H1 (cell line): Measurements from ENCODE around the gene UBTD1. TPM values are rescaled to one million over a fixed set of nuclear protein-coding genes. Genes with fewer than 3 reads are reported as not detected.
A peak's percentile ranks its signal among the peaks of the same experiment; 100 is the strongest.

Experiments
- CTCF ChIA-PET: fragments of 300-600 bp; sonication (Branson Sonifier 250); formaldehyde crosslinking; loops from one replicate; lab custom pipeline; 2021; ENCODE audit not compliant: partially characterized antibody; lab: Charles Lee
- POLR2A ChIA-PET: fragments of 300-600 bp; sonication (Branson Sonifier 250); formaldehyde crosslinking; loops from one replicate; lab custom pipeline; 2021; ENCODE audit warnings: inconsistent platforms; ENCODE audit not compliant: partially characterized antibody; lab: Charles Lee
- DNase-seq, 2 experiments: peaks; one replicate each; pipeline versions ENCODE4 v3.0.0 to v3.0.0-alpha.2; 2010 to 2022; ENCODE audit warnings: low spot score in 2 of 2, low read depth in 1 of 2, mixed read lengths in 1 of 2
- FAIRE-seq: peaks from 2 replicates; lab custom pipeline; 2011; peaks lifted over from hg19 to GRCh38; lab: Jason Lieb, UNC
- H2AFZ ChIP-seq: 2 replicates; pipeline ENCODE4 v1.8.1; 2012; ENCODE audit warnings: low read length, inconsistent platforms
- H2AK5ac ChIP-seq: 2 replicates; pipeline ENCODE4 v1.6.1; 2013; ENCODE audit warnings: low read depth, low read length
- H2BK120ac ChIP-seq: replicated peaks from 2 replicates; pipeline ENCODE3; 2013; ENCODE audit warnings: low read depth, low read length, inconsistent platforms
- H2BK12ac ChIP-seq: 2 replicates; pipeline ENCODE4 v1.6.1; 2013; ENCODE audit warnings: low read depth, low read length
- H2BK15ac ChIP-seq: 2 replicates; pipeline ENCODE4 v1.6.1; 2013; ENCODE audit warnings: low read length
- H2BK20ac ChIP-seq: 2 replicates; pipeline ENCODE4 v1.6.1; 2013; ENCODE audit warnings: low read length
- H2BK5ac ChIP-seq: 2 replicates; pipeline ENCODE4 v1.6.1; 2013; ENCODE audit warnings: low read depth, low read length
- H3K14ac ChIP-seq: 2 replicates; pipeline ENCODE4 v1.6.1; 2013; ENCODE audit warnings: inconsistent platforms; ENCODE audit not compliant: insufficient read length
- H3K18ac ChIP-seq: 2 replicates; pipeline ENCODE4 v1.6.1; 2013; ENCODE audit warnings: low read length; ENCODE audit errors: extremely low read depth
- H3K23ac ChIP-seq: 2 replicates; pipeline ENCODE4 v1.6.1; 2013; ENCODE audit warnings: inconsistent platforms; ENCODE audit not compliant: insufficient read length
- H3K23me2 ChIP-seq: 2 replicates; pipeline ENCODE4 v1.6.1; 2013; ENCODE audit warnings: low read depth, low read length
- H3K27ac ChIP-seq: 2 replicates; pipeline ENCODE4 v1.6.1; 2011; ENCODE audit warnings: low read depth, low read length, inconsistent platforms
- H3K27me3 ChIP-seq, 4 experiments: replicated peaks in 1 of 4; 1 replicate in 1 of 4; 2 replicates in 3 of 4; pipeline versions ENCODE4 v1.6.1 to v1.8.1; 2011 to 2013; ENCODE audit warnings: low read length in 3 of 4, mild to moderate bottlenecking in 3 of 4, inconsistent platforms in 2 of 4, mixed read lengths in 2 of 4, moderate library complexity in 1 of 4; ENCODE audit not compliant: control insufficient read depth in 3 of 4, insufficient read depth in 3 of 4; ENCODE audit errors: extremely low read depth in 1 of 4
- H3K36me3 ChIP-seq, 4 experiments: 2 replicates each; pipeline versions ENCODE4 v1.6.1 to v1.8.1; 2011 to 2013; ENCODE audit warnings: mild to moderate bottlenecking in 4 of 4, low read length in 3 of 4, moderate library complexity in 2 of 4, control low read depth in 1 of 4, inconsistent platforms in 1 of 4; ENCODE audit not compliant: insufficient read depth in 4 of 4, control insufficient read depth in 2 of 4
- H3K4ac ChIP-seq: replicated peaks from 2 replicates; pipeline ENCODE3; 2013; ENCODE audit warnings: low read length, low read depth, mixed read lengths, inconsistent platforms; ENCODE audit not compliant: insufficient read length
- H3K4me1 ChIP-seq, 4 experiments: replicated peaks in 1 of 4; 1 replicate in 1 of 4; 2 replicates in 3 of 4; pipeline versions ENCODE4 v1.6.1 to v1.8.1; 2011 to 2013; ENCODE audit warnings: low read length in 3 of 4, inconsistent platforms in 2 of 4, mixed read lengths in 1 of 4; ENCODE audit not compliant: insufficient read depth in 4 of 4, control insufficient read depth in 3 of 4
- H3K4me2 ChIP-seq, 2 experiments: 2 replicates each; pipeline versions ENCODE4 v1.6.1 to v1.8.1; 2011 to 2013; ENCODE audit warnings: low read depth in 2 of 2, low read length in 2 of 2, control low read depth in 1 of 2, inconsistent platforms in 1 of 2, mild to moderate bottlenecking in 1 of 2; ENCODE audit not compliant: insufficient read depth in 1 of 2
- H3K4me3 ChIP-seq, 4 experiments: fragments of 200-600, 300-600 bp in 1 of 4; sonication (generic), shearing (Covaris generic), sonication (Bioruptor Twin) in 1 of 4; 2 replicates each; pipeline versions ENCODE4 v1.5.1 to v1.8.1; 2011 to 2016; ENCODE audit warnings: low read length in 4 of 4, low read depth in 3 of 4, control low read depth in 2 of 4, inconsistent platforms in 2 of 4, mild to moderate bottlenecking in 2 of 4, mixed read lengths in 1 of 4, moderate library complexity in 1 of 4; ENCODE audit not compliant: insufficient read depth in 2 of 4; ENCODE audit errors: extremely low read depth in 1 of 4
- H3K56ac ChIP-seq: replicated peaks from 2 replicates; pipeline ENCODE3; 2013; ENCODE audit warnings: low read depth, mild to moderate bottlenecking, mixed read lengths, low read length, inconsistent platforms; ENCODE audit not compliant: insufficient read length
- H3K79me1 ChIP-seq: 2 replicates; pipeline ENCODE4 v1.6.1; 2013; ENCODE audit warnings: low read depth, low read length, control low read depth
- H3K79me2 ChIP-seq, 2 experiments: 2 replicates each; pipeline versions ENCODE4 v1.6.1 to v1.8.1; 2012 to 2013; ENCODE audit warnings: low read length in 2 of 2, mild to moderate bottlenecking in 2 of 2, inconsistent platforms in 1 of 2; ENCODE audit not compliant: insufficient read depth in 2 of 2, control insufficient read depth in 1 of 2
- H3K9ac ChIP-seq, 4 experiments: replicated peaks in 1 of 4; 1 replicate in 1 of 4; 2 replicates in 3 of 4; pipeline versions ENCODE4 v1.6.1 to v1.8.1; 2011 to 2013; ENCODE audit warnings: low read depth in 3 of 4, low read length in 3 of 4, control low read depth in 2 of 4, mild to moderate bottlenecking in 2 of 4, moderate library complexity in 2 of 4, inconsistent platforms in 1 of 4; ENCODE audit errors: extremely low read depth in 1 of 4
- H3K9me3 ChIP-seq, 2 experiments: 2 replicates each; pipeline versions ENCODE4 v1.6.1 to v1.8.1; 2012 to 2013; ENCODE audit warnings: mild to moderate bottlenecking in 2 of 2, moderate library complexity in 2 of 2, control low read depth in 1 of 2, inconsistent platforms in 1 of 2, low read depth in 1 of 2, low read length in 1 of 2, mixed read lengths in 1 of 2; ENCODE audit not compliant: insufficient read depth in 2 of 2
- H4K20me1 ChIP-seq, 2 experiments: replicated peaks in 1 of 2; 2 replicates each; pipeline versions ENCODE3 to v1.8.1; 2011 to 2013; ENCODE audit warnings: inconsistent platforms in 2 of 2, low read length in 2 of 2, mild to moderate bottlenecking in 1 of 2; ENCODE audit not compliant: insufficient read depth in 2 of 2, control insufficient read depth in 1 of 2
- H4K5ac ChIP-seq: 2 replicates; pipeline ENCODE4 v1.6.1; 2013; ENCODE audit warnings: low read length, low read depth, mixed read lengths, inconsistent platforms; ENCODE audit not compliant: insufficient read length
- H4K8ac ChIP-seq: 2 replicates; pipeline ENCODE4 v1.8.0; 2013; ENCODE audit warnings: mild to moderate bottlenecking, moderate library complexity, low read length, inconsistent platforms; ENCODE audit not compliant: insufficient read depth; ENCODE audit errors: extremely low read depth
- H4K91ac ChIP-seq: replicated peaks from 2 replicates; pipeline ENCODE3; 2013; ENCODE audit warnings: low read length, mixed read lengths, inconsistent platforms; ENCODE audit not compliant: insufficient read length
- CEBPB ChIP-seq: IDR thresholded peaks from 2 replicates; pipeline ENCODE4 v1.6.1; 2012; ENCODE audit warnings: low read depth, low read length
- HDAC6 ChIP-seq: IDR thresholded peaks from one replicate; pipeline ENCODE4 v1.7.1; 2012; ENCODE audit warnings: low read depth, mild to moderate bottlenecking, inconsistent platforms, low read length, moderate library complexity
- KDM1A ChIP-seq: fragments of 200-600, 300-600 bp; sonication (generic); IDR thresholded peaks from 2 replicates; pipeline ENCODE4 v1.7.1; 2016; ENCODE audit warnings: mild to moderate bottlenecking, low read length, borderline replicate concordance
- MAFK ChIP-seq: IDR thresholded peaks from 2 replicates; pipeline ENCODE4 v1.6.1; 2012; ENCODE audit warnings: low read depth, mild to moderate bottlenecking, improper control_type of control experiment, low read length
- MAX ChIP-seq: IDR thresholded peaks from 2 replicates; pipeline ENCODE4 v1.6.1; 2012; ENCODE audit warnings: inconsistent platforms
- RBBP5 ChIP-seq: IDR thresholded peaks from 2 replicates; pipeline ENCODE4 v1.7.1; 2012; ENCODE audit warnings: low read depth, mild to moderate bottlenecking, inconsistent platforms, low read length, moderate library complexity, borderline replicate concordance
- RFX5 ChIP-seq: IDR thresholded peaks from 2 replicates; pipeline ENCODE4 v1.6.1; 2011; ENCODE audit warnings: low read depth, low read length, improper control_type of control experiment, borderline replicate concordance
- SAP30 ChIP-seq: fragments of 300-600 bp; sonication (generic); IDR thresholded peaks from 2 replicates; pipeline ENCODE4 v1.7.1; 2012; ENCODE audit warnings: low read length, moderate library complexity, mild to moderate bottlenecking, inconsistent platforms; ENCODE audit not compliant: insufficient read depth, insufficient replicate concordance
- SIRT6 ChIP-seq: IDR thresholded peaks from one replicate; pipeline ENCODE4 v1.7.1; 2012; ENCODE audit warnings: low read length, inconsistent platforms
- SP1 ChIP-seq: IDR thresholded peaks from 2 replicates; pipeline ENCODE4 v1.6.1; 2011; ENCODE audit warnings: low read depth, low read length
- SP2 ChIP-seq: IDR thresholded peaks from 2 replicates; pipeline ENCODE4 v1.6.1; 2012; ENCODE audit warnings: mild to moderate bottlenecking, low read length, inconsistent platforms
- TEAD4 ChIP-seq: IDR thresholded peaks from 2 replicates; pipeline ENCODE4 v1.6.1; 2012; ENCODE audit warnings: low read depth, low read length, inconsistent platforms, mixed read lengths
- ZNF274 ChIP-seq: IDR thresholded peaks from 2 replicates; pipeline ENCODE4 v1.7.0; 2012; ENCODE audit warnings: low read length, borderline replicate concordance; ENCODE audit errors: extremely low read depth
- WGBS, 2 experiments: shearing (Covaris generic) in 1 of 2; methylation state at CpG; one replicate each; pipeline versions ENCODE4 v1.1.6 to v1.1.7; 2013 to 2015; ENCODE audit warnings: low lambda C conversion rate in 2 of 2, mixed read lengths in 2 of 2, inconsistent platforms in 1 of 2, low coverage in 1 of 2, missing lambda C conversion rate in 1 of 2; ENCODE audit not compliant: insufficient replicate concordance in 2 of 2, insufficient coverage in 1 of 2, insufficient read length in 1 of 2; ENCODE audit errors: extremely low coverage in 1 of 2, missing lambda C conversion rate in 1 of 2; 5-methylcytosine and 5-hydroxymethylcytosine counted together
- polyA plus RNA-seq, 7 experiments: library from polyadenylated mRNA; depleted of rRNA in 3 of 7; stranded (reverse) in 5 of 7; unstranded in 2 of 7; fragments of >200 nt in 5 of 7; fragments of 200-250 nt in 2 of 7; gene quantifications; 1 replicate in 5 of 7; 2 replicates in 1 of 7; 4 replicates in 1 of 7; pipeline versions ENCODE4 v1.2.1 to v1.2.3, GENCODE V29; 2011 to 2013; ENCODE audit warnings: missing spikeins in 2 of 7, mixed read lengths in 2 of 7
- total RNA-seq: library from RNA; stranded (reverse); fragmentation: NEBNext Ultra II Directional; extraction: Animal tissue kit (Norgen Biotek cat#: 25700); gene quantifications from 2 replicates; pipeline ENCODE4 v1.2.1, GENCODE V29; 2021

The UBTD1 gene
- total and polyA plus RNA-seq, 2 of the 8 experiments (the other 6 are each of a cell fraction or from before 2014, with no cell fraction given), result 22.3 to 36.2 TPM

GRCh38 chr10:97574374-97575126, 75.8 kb downstream of the UBTD1 start:
- Histone ChIP-seq H3K79me1 (no peaks in the 10 kb centered on the region), H4K8ac (no peak overlapping the region), H3K56ac (no peak overlapping the region), H2BK20ac (no peak overlapping the region), H3K36me3 (peaks cover 0 to 7% (median 2%) of the 10 kb centered on the region in 4 experiments; a peak in 4 of 8 replicates), H3K4me1 (peaks cover 2 to 6% (median 4%) of the 10 kb centered on the region in 4 experiments; a peak in 3 of 7 replicates), H3K9ac (no peak overlapping the region; a peak in 1 of 7 replicates), H3K27ac (no peak overlapping the region), H4K5ac (no peak overlapping the region), H2BK12ac (no peak overlapping the region), H3K23me2 (no peaks in the 10 kb centered on the region), H2BK15ac (no peak overlapping the region), H2AFZ (no peak overlapping the region), H3K4me2 (peak overlapping the region; percentile 1 to 15; a peak in 2 of 4 replicates), H3K79me2 (no peaks in the 10 kb centered on the region), H4K91ac (no peak overlapping the region), H3K27me3 (no peaks in the 10 kb centered on the region; a peak in 1 of 7 replicates), H3K4ac (no peak overlapping the region), H2BK5ac (no peak overlapping the region), H3K4me3 (no peak overlapping the region), H3K9me3 (no peaks in the 10 kb centered on the region), H4K20me1 (peaks cover 0 to 2% of the 10 kb centered on the region in 2 experiments), H2BK120ac (no peak overlapping the region), H2AK5ac (no peak overlapping the region), H3K18ac (no peak overlapping the region), H3K14ac (no peak overlapping the region), H3K23ac (no peak overlapping the region)
- ChIA-PET POLR2A (interaction anchor here (1.0 to 2.2 kb wide), 2 partner anchors 10 to 66 kb away, joined by 3 to 6 read pairs; partner anchors contain the start of gene HOGA1), CTCF (interaction anchor here (0.7 to 12.9 kb wide), 14 partner anchors 9 to 109 kb away, joined by 3 to 169 read pairs (median 7); partner anchors contain the start of genes C10orf62 and HOGA1)
- DNase-seq (peak in 1 of 2 experiments; percentile 63), FAIRE-seq (no peak)
- 90% methylated on average over 4 of the region's 4 CpGs; no CpG with 5 or more reads in 1 of the 2 experiments for WGBS, 2 experiments
- TF ChIP-seq RFX5 (no peak), CEBPB (no peak), MAFK (no peak), TEAD4 (peak; percentile 86), HDAC6 (no peak), ZNF274 (no peak), KDM1A (no peak), SAP30 (no peak), SIRT6 (no peak), SP2 (no peak), MAX (no peak), RBBP5 (no peak), SP1 (no peak)
